Left lung (tissue), 10 donors: ENCODE results near the gene NFKBIE. TPM values are rescaled to one million over a fixed set of nuclear protein-coding genes. Genes with fewer than 3 reads are reported as not detected.

Experiments used
- ATAC-seq: fragments of 200-7000 bp; cut with Tn5 transposase; one replicate; pipeline ENCODE4 v1.9.1; 2020; ENCODE audit warnings: moderate library complexity
- DNase-seq, 4 donors: peaks; one replicate each; pipeline ENCODE4 v3.0.0-alpha.2; 2013 to 2020
- H3K27ac ChIP-seq, 2 donors: fragments of 200-600 bp; sonication (generic) in 1 of 2; one replicate each; pipeline versions ENCODE4 v1.5.0 to v1.8.0; 2020 to 2021
- H3K27me3 ChIP-seq, 2 donors: fragments of 200-600 bp; sonication (generic) in 1 of 2; one replicate each; pipeline versions ENCODE4 v1.5.0 to v1.8.0; 2020 to 2021
- H3K36me3 ChIP-seq, 2 donors: fragments of 200-600 bp; sonication (generic) in 1 of 2; one replicate each; pipeline versions ENCODE4 v1.5.0 to v1.8.0; 2020 to 2021
- H3K4me1 ChIP-seq, 2 donors: fragments of 200-600 bp; one replicate each; pipeline ENCODE4 v1.8.0; 2021
- H3K4me3 ChIP-seq, 2 donors: fragments of 200-600 bp; sonication (generic) in 1 of 2; one replicate each; pipeline versions ENCODE4 v1.5.0 to v1.8.0; 2020 to 2021; ENCODE audit warnings: mild to moderate bottlenecking in 1 of 2
- H3K9me3 ChIP-seq, 2 donors: fragments of 200-600 bp; sonication (generic) in 1 of 2; one replicate each; pipeline versions ENCODE4 v1.5.0 to v1.8.0; 2020 to 2021
- CTCF ChIP-seq, 2 donors: fragments of 200-600 bp; sonication (generic) in 1 of 2; IDR thresholded peaks; one replicate each; pipeline versions ENCODE4 v1.5.0 to v1.8.0; 2021; ENCODE audit warnings: antibody characterized with exemption in 2 of 2
- intact Hi-C, 2 donors: fragments of 100-400 bp; cut with DNase I; formaldehyde crosslinking; loops; one replicate each; pipeline versions ENCODE4 v1.11.2 to v1.14.2; 2022
- polyA plus RNA-seq, 6 donors: library from polyadenylated mRNA; unstranded; fragments of 120-200 nt; gene quantifications; one replicate each; pipeline ENCODE4 v1.2.1, GENCODE V29; 2013; ENCODE audit not compliant: insufficient read length in 6 of 6
- total RNA-seq, 2 donors: library from RNA; stranded (reverse); fragmentation: NEBNext Ultra II Directional; extraction: Animal tissue kit (Norgen Biotek cat#: 25700); gene quantifications; one replicate each; pipeline ENCODE4 v1.2.1, GENCODE V29; 2021
- donor health status: DM: no; HTN: yes; CAD: no.
- donor health status: DM: no; HTN: no; CAD: no.

NFKBIE gene
- total and polyA plus RNA-seq, 8 donors: 7.5 to 19.3 (median 8.9) TPM

- H3K4me1 ChIP-seq: peaks cover 38 to 74% of the 10 kb centered on the region in 2 donors
- peak overlapping the region; percentile 40 to 50 for H3K4me3 ChIP-seq
- intact Hi-C loops: no loop called here
- no peaks in the 10 kb centered on the region for H3K9me3 ChIP-seq
- ATAC-seq (no peak), DNase-seq (no peak)
- no peak for TF ChIP-seq CTCF (IDR thresholded peaks at IDR 0.05)
- H3K27me3 ChIP-seq: no peaks in the 10 kb centered on the region
- H3K36me3 ChIP-seq: no peaks in the 10 kb centered on the region
- peak overlapping the region; percentile 74 to 76 for H3K27ac ChIP-seq
Measured at GRCh38 chr6:44219815-44220784, 45.3 kb downstream of the NFKBIE start.

GRCh38 chr6:44219053-44219814 is 46.1 kb downstream of the NFKBIE start:
- Histone ChIP-seq H3K36me3 (no peaks in the 10 kb centered on the region), H3K9me3 (no peaks in the 10 kb centered on the region), H3K4me3 (peak overlapping the region; percentile 40 to 50), H3K4me1 (peaks cover 36 to 65% of the 10 kb centered on the region in 2 donors), H3K27ac (peak overlapping the region; percentile 74 to 76), H3K27me3 (no peaks in the 10 kb centered on the region)
- no peak for TF ChIP-seq CTCF (IDR thresholded peaks at IDR 0.05)
- DNase-seq (peak; percentile 87 to 96 (median 92)), ATAC-seq (peak; percentile 84)
- intact Hi-C loops: no loop called here

- Histone ChIP-seq H3K27ac (peak overlapping the region in 1 of 2 donors; percentile 76), H3K27me3 (no peaks in the 10 kb centered on the region), H3K9me3 (no peaks in the 10 kb centered on the region), H3K4me3 (no peak overlapping the region), H3K36me3 (no peaks in the 10 kb centered on the region), H3K4me1 (peaks cover 30 to 48% of the 10 kb centered on the region in 2 donors)
- no peak for TF ChIP-seq CTCF (IDR thresholded peaks at IDR 0.05)
- DNase-seq (peak in 1 of 4 donors; percentile 52), ATAC-seq (peak; percentile 2)
- intact Hi-C loops: no loop called here
Measured at GRCh38 chr6:44217332-44218143, 47.8 kb downstream of the NFKBIE start.

GRCh38 chr6:44216677-44217331 is 48.5 kb downstream of the NFKBIE start, which contains the start of gene MYMX:
Gene MYMX (plus strand): TSS chr6:44216926. CDS start chr6:44217472, 546 bp downstream.
- H3K27ac ChIP-seq: peak within 1 kb of the TSS in 1 of 2 donors; percentile 76
- H3K9me3 ChIP-seq: no peaks in the 10 kb centered on the region
- no peak for TF ChIP-seq CTCF (IDR thresholded peaks at IDR 0.05)
- no peaks in the 10 kb centered on the region for H3K27me3 ChIP-seq
- DNase-seq: peak in 1 of 4 donors; percentile 63
- no peak for ATAC-seq
- H3K4me1 ChIP-seq: peaks cover 29 to 41% of the 10 kb centered on the region in 2 donors
- no peak within 1 kb of the TSS for H3K4me3 ChIP-seq
- intact Hi-C loops: no loop called here
- no peaks in the 10 kb centered on the region for H3K36me3 ChIP-seq
